ENCODE results near the gene HOXD4.

Gene HOXD4

DNA sequence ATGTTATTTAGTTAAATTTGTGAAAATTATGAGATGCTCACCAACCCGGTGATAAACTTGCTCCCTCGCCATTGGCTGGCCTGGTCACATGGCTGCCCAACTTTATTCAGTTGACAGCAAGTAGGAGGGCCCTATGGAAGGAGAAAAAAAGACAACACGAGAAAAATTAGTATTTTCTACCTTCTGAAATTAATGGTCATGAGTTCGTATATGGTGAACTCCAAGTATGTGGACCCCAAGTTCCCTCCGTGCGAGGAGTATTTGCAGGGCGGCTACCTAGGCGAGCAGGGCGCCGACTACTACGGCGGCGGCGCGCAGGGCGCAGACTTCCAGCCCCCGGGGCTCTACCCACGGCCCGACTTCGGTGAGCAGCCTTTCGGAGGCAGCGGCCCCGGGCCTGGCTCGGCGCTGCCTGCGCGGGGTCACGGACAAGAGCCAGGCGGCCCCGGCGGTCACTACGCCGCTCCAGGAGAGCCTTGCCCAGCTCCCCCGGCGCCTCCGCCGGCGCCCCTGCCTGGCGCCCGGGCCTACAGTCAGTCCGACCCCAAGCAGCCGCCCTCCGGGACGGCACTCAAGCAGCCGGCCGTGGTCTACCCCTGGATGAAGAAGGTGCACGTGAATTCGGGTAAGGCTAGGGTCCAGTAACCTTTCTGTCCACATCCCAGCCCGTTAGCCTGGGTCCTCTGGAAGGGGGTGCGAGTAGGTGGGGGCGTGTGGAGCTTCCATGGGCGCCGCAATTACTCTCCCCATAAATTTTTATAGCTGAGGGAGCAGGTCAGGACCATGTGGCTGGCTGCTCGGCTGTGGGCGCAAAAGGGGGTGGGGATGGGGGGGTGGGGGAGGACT, at the start of gene HOXD4:
Gene HOXD4 (plus strand): TSS at position 109 of the 846 bp plus-strand sequence. CDS start 84 bp downstream, at position 193.
- Histone ChIP-seq H3K27ac (ENCODE audit: extremely low read depth, low read depth, low read length) (peak within 1 kb of the TSS; percentile 95), H3K4me3 (ENCODE audit: low read depth, low read length) (peak within 1 kb of the TSS; percentile 66), H3K9me3 (ENCODE audit: control insufficient read depth, insufficient read depth, low read depth, low read length) (no peaks in the 10 kb centered on the region), H3K4me1 (ENCODE audit: control insufficient read depth, insufficient read depth, low read length) (peaks cover 20% of the 10 kb centered on the region), H3K36me3 (ENCODE audit: control insufficient read depth in 2 of 2, insufficient read depth in 1 of 2, low read length in 2 of 2) (peaks cover 0 to 46% of the 10 kb centered on the region in 2 experiments; a peak in 1 of 3 replicates)
- ChIA-PET POLR2A (interaction anchor here (0.9 to 1.8 kb wide), 3 partner anchors 9 to 15 kb away, joined by 3 to 5 read pairs (median 4); no protein-coding TSS in a partner anchor), CTCF (interaction anchor here (0.7 to 3.2 kb wide), 8 partner anchors 11 to 978 kb away, joined by 3 to 17 read pairs (median 4); no protein-coding TSS in a partner anchor)
- TF ChIP-seq ZNF785 (tag by site-specific recombination; IDR thresholded peaks at IDR 0.05) (no peak), ZNF529 (tag by site-specific recombination; IDR thresholded peaks at IDR 0.05; ENCODE audit: insufficient replicate concordance) (no peak), HOXA7 (CRISPR knock-in tag; IDR thresholded peaks at IDR 0.05; ENCODE audit: borderline replicate concordance) (no peak), ZNF221 (tag by site-specific recombination; IDR thresholded peaks at IDR 0.05; ENCODE audit: borderline replicate concordance) (no peak), MYNN (tag by site-specific recombination; IDR thresholded peaks at IDR 0.05; ENCODE audit: borderline replicate concordance) (no peak), ZNF600 (tag by site-specific recombination; IDR thresholded peaks at IDR 0.05) (no peak)

DNA sequence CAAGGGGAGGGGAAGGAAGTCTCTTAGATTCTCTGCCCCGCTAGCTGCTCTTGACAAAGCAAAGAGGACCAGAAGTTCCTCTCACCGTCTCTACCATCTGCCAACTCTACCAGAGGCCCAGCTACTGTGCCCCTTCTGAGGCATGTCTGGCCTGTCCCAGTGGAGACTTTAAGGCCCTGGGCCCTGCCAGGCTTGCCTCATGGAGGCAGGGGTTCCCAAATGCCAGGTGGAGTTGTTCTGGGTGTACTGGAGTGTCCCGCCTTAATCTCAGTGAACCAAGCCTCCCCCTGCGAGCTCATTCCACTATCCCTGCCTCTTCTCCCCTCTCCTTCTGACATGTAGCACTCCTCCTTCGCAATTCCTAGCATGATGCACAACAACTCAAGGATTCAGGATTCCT, 49.5 kb upstream of the HOXD4 start:
- H3K4me1 ChIP-seq (ENCODE audit: control insufficient read depth, insufficient read depth, low read length), result peaks cover 9% of the 10 kb centered on the region
- ChIA-PET POLR2A (no interaction called here), CTCF (interaction anchor here (1.3 to 1.6 kb wide), 2 partner anchors 25 to 551 kb away, joined by 4 to 6 read pairs; no protein-coding TSS in a partner anchor)
- TF ChIP-seq HOXC10 (CRISPR knock-in tag; IDR thresholded peaks at IDR 0.05) (no peak), ZSCAN16 (tag by site-specific recombination; IDR thresholded peaks at IDR 0.05) (0 out of 2 replicates have a peak, but pooled peaks have one; percentile 35), ZNF701 (tag by site-specific recombination; IDR thresholded peaks at IDR 0.05) (no peak)
- TF ChIP-seq, protein P1, sequence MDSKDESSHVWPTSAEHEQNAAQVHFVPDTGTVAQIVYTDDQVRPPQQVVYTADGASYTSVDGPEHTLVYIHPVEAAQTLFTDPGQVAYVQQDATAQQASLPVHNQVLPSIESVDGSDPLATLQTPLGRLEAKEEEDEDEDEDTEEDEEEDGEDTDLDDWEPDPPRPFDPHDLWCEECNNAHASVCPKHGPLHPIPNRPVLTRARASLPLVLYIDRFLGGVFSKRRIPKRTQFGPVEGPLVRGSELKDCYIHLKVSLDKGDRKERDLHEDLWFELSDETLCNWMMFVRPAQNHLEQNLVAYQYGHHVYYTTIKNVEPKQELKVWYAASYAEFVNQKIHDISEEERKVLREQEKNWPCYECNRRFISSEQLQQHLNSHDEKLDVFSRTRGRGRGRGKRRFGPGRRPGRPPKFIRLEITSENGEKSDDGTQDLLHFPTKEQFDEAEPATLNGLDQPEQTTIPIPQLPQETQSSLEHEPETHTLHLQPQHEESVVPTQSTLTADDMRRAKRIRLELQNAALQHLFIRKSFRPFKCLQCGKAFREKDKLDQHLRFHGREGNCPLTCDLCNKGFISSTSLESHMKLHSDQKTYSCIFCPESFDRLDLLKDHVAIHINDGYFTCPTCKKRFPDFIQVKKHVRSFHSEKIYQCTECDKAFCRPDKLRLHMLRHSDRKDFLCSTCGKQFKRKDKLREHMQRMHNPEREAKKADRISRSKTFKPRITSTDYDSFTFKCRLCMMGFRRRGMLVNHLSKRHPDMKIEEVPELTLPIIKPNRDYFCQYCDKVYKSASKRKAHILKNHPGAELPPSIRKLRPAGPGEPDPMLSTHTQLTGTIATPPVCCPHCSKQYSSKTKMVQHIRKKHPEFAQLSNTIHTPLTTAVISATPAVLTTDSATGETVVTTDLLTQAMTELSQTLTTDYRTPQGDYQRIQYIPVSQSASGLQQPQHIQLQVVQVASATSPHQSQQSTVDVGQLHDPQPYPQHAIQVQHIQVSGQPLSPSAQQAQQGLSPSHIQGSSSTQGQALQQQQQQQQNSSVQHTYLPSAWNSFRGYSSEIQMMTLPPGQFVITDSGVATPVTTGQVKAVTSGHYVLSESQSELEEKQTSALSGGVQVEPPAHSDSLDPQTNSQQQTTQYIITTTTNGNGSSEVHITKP (tag by site-specific recombination; IDR thresholded peaks at IDR 0.05), result peak; percentile 69
- H3K27ac ChIP-seq (ENCODE audit: extremely low read depth, low read depth, low read length), result peak overlapping the region; percentile 13; the same call in 1 of the 2 replicates
- H3K4me3 ChIP-seq (ENCODE audit: low read depth, low read length), result no peak overlapping the region
- no peaks in the 10 kb centered on the region for H3K9me3 ChIP-seq (ENCODE audit: control insufficient read depth, insufficient read depth, low read depth, low read length)
- H3K36me3 ChIP-seq (ENCODE audit: control insufficient read depth in 2 of 2, insufficient read depth in 1 of 2, low read length in 2 of 2), result no peaks in the 10 kb centered on the region

DNA sequence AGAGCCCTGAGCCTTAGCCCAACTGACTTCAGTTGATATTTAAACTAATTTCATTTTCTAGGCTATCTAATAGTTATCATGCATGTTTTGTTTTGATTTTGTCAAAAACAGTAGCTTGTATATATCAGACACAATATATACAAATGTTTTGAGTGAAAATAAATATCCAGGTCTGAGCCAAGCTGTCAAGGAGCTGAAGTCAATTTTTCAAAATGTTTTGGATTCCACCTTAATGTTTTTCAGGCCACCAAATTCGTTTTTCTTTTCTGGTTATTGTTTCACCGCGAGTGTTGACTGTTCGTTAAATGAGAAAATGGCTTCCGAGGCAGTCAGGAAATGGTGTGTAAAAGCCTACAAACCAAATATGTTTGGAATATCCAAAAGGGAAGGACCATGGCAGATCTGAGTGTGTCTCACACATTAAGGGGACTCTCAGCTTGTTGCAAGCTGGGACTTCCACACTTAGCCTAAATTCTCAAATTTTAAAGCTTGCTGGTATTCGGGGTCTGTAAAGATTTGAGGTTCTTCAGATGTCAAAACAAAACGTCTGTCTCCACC, 49.0 kb upstream of the HOXD4 start:
- POLR2A ChIA-PET, result no interaction called here
- Histone ChIP-seq H3K4me3 (ENCODE audit: low read depth, low read length) (no peak overlapping the region), H3K4me1 (ENCODE audit: control insufficient read depth, insufficient read depth, low read length) (peaks cover 4% of the 10 kb centered on the region), H3K9me3 (ENCODE audit: control insufficient read depth, insufficient read depth, low read depth, low read length) (no peaks in the 10 kb centered on the region), H3K27ac (ENCODE audit: extremely low read depth, low read depth, low read length) (no peak overlapping the region; the same call in 1 of the 2 replicates), H3K36me3 (ENCODE audit: control insufficient read depth in 2 of 2, insufficient read depth in 1 of 2, low read length in 2 of 2) (no peaks in the 10 kb centered on the region)
- CTCF ChIA-PET, result interaction anchor here (0.6 to 2.2 kb wide), 8 partner anchors 11 to 953 kb away, joined by 3 to 6 read pairs (median 3); no protein-coding TSS in a partner anchor
- TF ChIP-seq ZSCAN23 (tag by site-specific recombination; IDR thresholded peaks at IDR 0.05) (no peak), ZNF292 (tag by site-specific recombination; IDR thresholded peaks at IDR 0.05; ENCODE audit: borderline replicate concordance, low read depth) (no peak), HOXA7 (CRISPR knock-in tag; IDR thresholded peaks at IDR 0.05; ENCODE audit: borderline replicate concordance) (no peak), ZNF664 (tag by site-specific recombination; IDR thresholded peaks at IDR 0.05) (no peak), ZNF792 (tag by site-specific recombination; IDR thresholded peaks at IDR 0.05) (no peak), ZNF157 (tag by site-specific recombination; IDR thresholded peaks at IDR 0.05) (no peak)
- TF ChIP-seq, protein P2, sequence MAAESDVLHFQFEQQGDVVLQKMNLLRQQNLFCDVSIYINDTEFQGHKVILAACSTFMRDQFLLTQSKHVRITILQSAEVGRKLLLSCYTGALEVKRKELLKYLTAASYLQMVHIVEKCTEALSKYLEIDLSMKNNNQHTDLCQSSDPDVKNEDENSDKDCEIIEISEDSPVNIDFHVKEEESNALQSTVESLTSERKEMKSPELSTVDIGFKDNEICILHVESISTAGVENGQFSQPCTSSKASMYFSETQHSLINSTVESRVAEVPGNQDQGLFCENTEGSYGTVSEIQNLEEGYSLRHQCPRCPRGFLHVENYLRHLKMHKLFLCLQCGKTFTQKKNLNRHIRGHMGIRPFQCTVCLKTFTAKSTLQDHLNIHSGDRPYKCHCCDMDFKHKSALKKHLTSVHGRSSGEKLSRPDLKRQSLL (tag by site-specific recombination; IDR thresholded peaks at IDR 0.05), result no peak
- TF ChIP-seq, protein P3, sequence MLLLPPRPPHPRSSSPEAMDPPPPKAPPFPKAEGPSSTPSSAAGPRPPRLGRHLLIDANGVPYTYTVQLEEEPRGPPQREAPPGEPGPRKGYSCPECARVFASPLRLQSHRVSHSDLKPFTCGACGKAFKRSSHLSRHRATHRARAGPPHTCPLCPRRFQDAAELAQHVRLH (tag by site-specific recombination; IDR thresholded peaks at IDR 0.05), result no peak
- TF ChIP-seq, protein P4, sequence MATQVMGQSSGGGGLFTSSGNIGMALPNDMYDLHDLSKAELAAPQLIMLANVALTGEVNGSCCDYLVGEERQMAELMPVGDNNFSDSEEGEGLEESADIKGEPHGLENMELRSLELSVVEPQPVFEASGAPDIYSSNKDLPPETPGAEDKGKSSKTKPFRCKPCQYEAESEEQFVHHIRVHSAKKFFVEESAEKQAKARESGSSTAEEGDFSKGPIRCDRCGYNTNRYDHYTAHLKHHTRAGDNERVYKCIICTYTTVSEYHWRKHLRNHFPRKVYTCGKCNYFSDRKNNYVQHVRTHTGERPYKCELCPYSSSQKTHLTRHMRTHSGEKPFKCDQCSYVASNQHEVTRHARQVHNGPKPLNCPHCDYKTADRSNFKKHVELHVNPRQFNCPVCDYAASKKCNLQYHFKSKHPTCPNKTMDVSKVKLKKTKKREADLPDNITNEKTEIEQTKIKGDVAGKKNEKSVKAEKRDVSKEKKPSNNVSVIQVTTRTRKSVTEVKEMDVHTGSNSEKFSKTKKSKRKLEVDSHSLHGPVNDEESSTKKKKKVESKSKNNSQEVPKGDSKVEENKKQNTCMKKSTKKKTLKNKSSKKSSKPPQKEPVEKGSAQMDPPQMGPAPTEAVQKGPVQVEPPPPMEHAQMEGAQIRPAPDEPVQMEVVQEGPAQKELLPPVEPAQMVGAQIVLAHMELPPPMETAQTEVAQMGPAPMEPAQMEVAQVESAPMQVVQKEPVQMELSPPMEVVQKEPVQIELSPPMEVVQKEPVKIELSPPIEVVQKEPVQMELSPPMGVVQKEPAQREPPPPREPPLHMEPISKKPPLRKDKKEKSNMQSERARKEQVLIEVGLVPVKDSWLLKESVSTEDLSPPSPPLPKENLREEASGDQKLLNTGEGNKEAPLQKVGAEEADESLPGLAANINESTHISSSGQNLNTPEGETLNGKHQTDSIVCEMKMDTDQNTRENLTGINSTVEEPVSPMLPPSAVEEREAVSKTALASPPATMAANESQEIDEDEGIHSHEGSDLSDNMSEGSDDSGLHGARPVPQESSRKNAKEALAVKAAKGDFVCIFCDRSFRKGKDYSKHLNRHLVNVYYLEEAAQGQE (tag by site-specific recombination; IDR thresholded peaks at IDR 0.05), result no peak
